Kidney epithelial cell (primary cell): ENCODE data around the gene CD7. TPM values are rescaled to one million over a fixed set of nuclear protein-coding genes. Genes with fewer than 3 reads are reported as not detected.
A peak's percentile ranks its signal among the peaks of the same experiment; 100 is the strongest.

Source experiments
- DNase-seq: peaks from one replicate; pipeline ENCODE4 v3.0.0-alpha.2; 2010; ENCODE audit warnings: low read depth
- H3K27me3 ChIP-seq: 2 replicates; pipeline ENCODE4 v1.6.0; 2011; ENCODE audit warnings: low read length; ENCODE audit not compliant: control insufficient read depth, insufficient read depth
- H3K36me3 ChIP-seq: 2 replicates; pipeline ENCODE4 v1.5.1; 2011; ENCODE audit warnings: low read length; ENCODE audit not compliant: control insufficient read depth, insufficient read depth
- H3K4me3 ChIP-seq: 2 replicates; pipeline ENCODE4 v1.5.1; 2011; ENCODE audit warnings: low read depth, mild to moderate bottlenecking, control low read depth, low read length
- CTCF ChIP-seq: IDR thresholded peaks from 2 replicates; pipeline ENCODE4 v1.5.1; 2011; ENCODE audit warnings: mild to moderate bottlenecking, moderate library complexity, low read length, control low read depth, inconsistent platforms; ENCODE audit not compliant: insufficient read depth, poor library complexity, severe bottlenecking
- total RNA-seq: library from RNA; depleted of rRNA; stranded (reverse); fragments of >200 nt; gene quantifications from 2 replicates; pipeline ENCODE4 v1.2.3, GENCODE V29; 2015

CD7 gene
- total RNA-seq, 1 donor from 2014 or later, result not detected

DNA sequence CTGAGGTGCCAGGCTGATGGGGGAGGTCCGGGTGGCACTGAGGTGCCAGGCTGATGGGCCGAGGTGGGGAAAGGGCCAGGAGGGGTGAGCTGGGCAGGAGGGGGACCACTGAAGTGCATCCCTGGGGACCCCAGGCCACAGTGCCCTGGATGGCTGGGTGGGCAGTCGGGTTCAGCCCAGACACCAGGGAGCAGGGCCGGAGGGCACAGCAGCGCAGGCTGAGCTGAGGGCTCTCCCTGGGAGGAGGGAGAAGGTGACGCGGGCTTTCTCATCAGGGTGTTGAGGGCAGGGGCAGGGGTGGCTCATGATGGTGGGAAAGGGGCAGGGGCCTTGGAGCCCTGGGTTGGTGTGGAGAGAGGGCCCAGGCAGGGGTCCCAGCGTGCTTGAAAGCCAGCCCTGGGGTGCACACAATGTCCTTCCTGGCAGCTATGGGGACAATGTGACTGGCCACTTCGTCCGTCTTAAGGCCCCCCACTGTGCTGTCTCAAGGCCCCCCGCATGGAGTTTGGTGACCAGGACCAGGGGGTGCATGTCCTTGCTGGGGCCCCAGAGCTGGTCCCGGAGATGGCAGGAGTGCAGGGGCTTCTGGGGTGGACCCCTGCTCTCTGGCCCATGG is 16.0 kb downstream of the CD7 start:
- TF ChIP-seq CTCF, result no peak
- Histone ChIP-seq H3K4me3 (no peak overlapping the region), H3K27me3 (peaks cover 23% of the 10 kb centered on the region), H3K36me3 (no peaks in the 10 kb centered on the region)
- no peak for DNase-seq

DNA sequence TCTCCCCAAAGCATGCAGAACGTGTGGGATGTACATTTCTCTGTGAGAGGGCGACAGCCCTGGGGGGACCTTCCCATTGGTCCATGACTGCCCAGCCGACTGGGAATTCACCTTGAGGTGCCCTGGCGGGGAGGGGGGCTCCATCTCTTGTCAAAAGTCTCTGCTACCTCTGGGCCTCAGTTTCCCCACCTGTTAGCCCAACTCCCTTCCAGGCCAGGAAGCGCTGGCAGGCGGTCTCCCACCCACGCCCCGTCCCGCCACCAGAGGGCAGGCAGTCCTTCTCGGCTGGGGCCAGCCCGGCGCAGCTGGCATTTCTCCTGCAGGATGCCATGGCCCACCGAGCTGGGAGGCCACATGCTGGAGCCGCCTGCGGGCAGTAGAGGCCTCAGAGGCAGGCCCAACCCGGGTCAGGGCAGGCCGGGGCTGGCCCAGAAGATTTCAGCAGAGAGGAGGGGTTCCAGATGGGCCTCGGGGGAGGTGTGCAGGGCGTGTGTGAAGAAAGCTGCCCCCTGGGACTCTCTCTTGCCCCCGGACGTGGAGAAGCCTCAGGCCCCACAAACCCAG is 16.6 kb downstream of the CD7 start:
- DNase-seq, result no peak
- Histone ChIP-seq H3K36me3 (no peaks in the 10 kb centered on the region), H3K27me3 (peaks cover 23% of the 10 kb centered on the region), H3K4me3 (no peak overlapping the region)
- TF ChIP-seq CTCF, result peak; percentile 90

- DNase-seq, result no peak
- no peak for TF ChIP-seq CTCF
- Histone ChIP-seq H3K36me3 (no peaks in the 10 kb centered on the region), H3K4me3 (no peak overlapping the region), H3K27me3 (peaks cover 23% of the 10 kb centered on the region)
Measured at GRCh38 chr17:82300228-82300627, 17.2 kb downstream of the CD7 start.

DNA sequence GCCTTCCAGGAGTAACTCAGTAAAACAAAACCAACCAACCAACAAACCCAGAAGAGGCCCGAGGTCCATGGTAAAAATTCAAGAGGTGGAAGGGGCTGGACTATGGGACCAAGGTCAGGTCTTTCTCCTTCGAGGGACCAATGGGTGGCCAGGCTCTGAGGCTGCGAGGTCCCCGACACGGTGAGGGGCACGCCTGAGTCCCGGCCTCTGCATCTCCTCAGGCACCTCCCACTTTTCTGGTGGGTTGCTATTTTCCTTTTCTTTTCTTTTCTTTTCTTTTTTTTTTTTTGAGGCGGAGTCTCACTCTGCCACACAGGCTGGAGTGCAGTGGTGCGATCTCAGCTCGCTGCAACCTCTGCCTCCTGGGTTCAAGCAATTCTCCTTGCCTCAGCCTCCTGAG is 18.0 kb downstream of the CD7 start:
- Histone ChIP-seq H3K27me3 (peaks cover 23% of the 10 kb centered on the region), H3K36me3 (no peaks in the 10 kb centered on the region), H3K4me3 (no peak overlapping the region)
- DNase-seq, result no peak
- TF ChIP-seq CTCF, result no peak

- peaks cover 18% of the 10 kb centered on the region for H3K27me3 ChIP-seq
- H3K36me3 ChIP-seq, result no peaks in the 10 kb centered on the region
- no peak for DNase-seq
- H3K4me3 ChIP-seq, result no peak overlapping the region
- no peak for TF ChIP-seq CTCF
Measured at GRCh38 chr17:82298538-82299421, 18.6 kb downstream of the CD7 start.
